Epithelial cell of esophagus (primary cell): ENCODE results near the gene TMEM86A.

Experiments used
- DNase-seq: peaks from one replicate; pipeline ENCODE4 v3.0.0; 2010; ENCODE audit warnings: low read depth
- H3K4me3 ChIP-seq: 2 replicates; pipeline ENCODE4 v1.5.1; 2011; ENCODE audit warnings: mild to moderate bottlenecking, low read length, control low read depth
- CTCF ChIP-seq: IDR thresholded peaks from 2 replicates; pipeline ENCODE4 v1.5.1; 2011; ENCODE audit warnings: low read depth, mild to moderate bottlenecking, low read length, control low read depth, inconsistent platforms; ENCODE audit not compliant: insufficient read depth; ENCODE audit errors: missing control alignments

TMEM86A gene

GRCh38 chr11:18715476-18715875 is 16.9 kb downstream of the TMEM86A start:
- DNase-seq = no peak
- H3K4me3 ChIP-seq = no peak overlapping the region
- no peak for TF ChIP-seq CTCF

GRCh38 chr11:18720091-18720807 is 21.7 kb downstream of the TMEM86A start:
- H3K4me3 ChIP-seq = no peak overlapping the region
- peak; percentile 33 for DNase-seq

GRCh38 chr11:18720808-18721560 is 22.4 kb downstream of the TMEM86A start:
- peak overlapping the region; percentile 30 for H3K4me3 ChIP-seq
- DNase-seq = peak; percentile 71
- no peak for TF ChIP-seq CTCF

More at GRCh38 chr11:18720091-18720807, 21.7 kb downstream of the TMEM86A start:
- TF ChIP-seq CTCF = no peak

GRCh38 chr11:18721561-18722292 is 23.1 kb downstream of the TMEM86A start:
- peak; percentile 56 for DNase-seq
- TF ChIP-seq CTCF = peak; percentile 63
- peak overlapping the region; percentile 30 for H3K4me3 ChIP-seq

GRCh38 chr11:18722293-18722637 is 23.7 kb downstream of the TMEM86A start:
- no peak for DNase-seq
- TF ChIP-seq CTCF = no peak
- H3K4me3 ChIP-seq = no peak overlapping the region

- no peak for TF ChIP-seq CTCF
- H3K4me3 ChIP-seq = no peak overlapping the region
- DNase-seq = no peak
These were observed 25.4 kb downstream of the TMEM86A start for GRCh38 chr11:18723991-18724390.
